ENCODE data around the gene PNKD.

DNA sequence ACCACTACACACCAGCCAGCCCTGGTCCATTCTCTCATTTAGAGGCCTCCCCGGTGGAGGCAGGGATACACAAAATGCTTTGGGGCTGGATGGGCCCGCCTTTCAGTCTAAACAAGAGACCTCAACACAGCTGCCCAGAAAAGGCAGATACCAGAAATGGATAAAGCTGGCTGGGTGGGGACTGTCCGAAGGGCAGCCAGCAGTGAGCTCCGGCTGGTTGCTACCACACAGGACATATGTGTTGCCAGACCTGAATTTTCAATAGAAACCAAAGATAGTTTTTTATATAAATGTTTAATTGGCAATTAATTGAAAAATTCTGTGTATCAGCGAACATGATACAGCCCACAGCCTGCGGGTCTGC is 8.1 kb upstream of the PNKD start:
- TF ChIP-seq POLR2AphosphoS5 (IDR thresholded peaks at IDR 0.05; ENCODE audit: low read depth): no peak
- no peak for TF ChIP-seq CREB1 (CRISPR knock-in tag; IDR thresholded peaks at IDR 0.05; ENCODE audit: low read depth)
- TF ChIP-seq EZH2phosphoT487 (IDR thresholded peaks at IDR 0.05; ENCODE audit: unreplicated experiment): no peak
- TF ChIP-seq EZH2 (IDR thresholded peaks at IDR 0.05; ENCODE audit: low read depth, unreplicated experiment): no peak
- TF ChIP-seq, protein P1, sequence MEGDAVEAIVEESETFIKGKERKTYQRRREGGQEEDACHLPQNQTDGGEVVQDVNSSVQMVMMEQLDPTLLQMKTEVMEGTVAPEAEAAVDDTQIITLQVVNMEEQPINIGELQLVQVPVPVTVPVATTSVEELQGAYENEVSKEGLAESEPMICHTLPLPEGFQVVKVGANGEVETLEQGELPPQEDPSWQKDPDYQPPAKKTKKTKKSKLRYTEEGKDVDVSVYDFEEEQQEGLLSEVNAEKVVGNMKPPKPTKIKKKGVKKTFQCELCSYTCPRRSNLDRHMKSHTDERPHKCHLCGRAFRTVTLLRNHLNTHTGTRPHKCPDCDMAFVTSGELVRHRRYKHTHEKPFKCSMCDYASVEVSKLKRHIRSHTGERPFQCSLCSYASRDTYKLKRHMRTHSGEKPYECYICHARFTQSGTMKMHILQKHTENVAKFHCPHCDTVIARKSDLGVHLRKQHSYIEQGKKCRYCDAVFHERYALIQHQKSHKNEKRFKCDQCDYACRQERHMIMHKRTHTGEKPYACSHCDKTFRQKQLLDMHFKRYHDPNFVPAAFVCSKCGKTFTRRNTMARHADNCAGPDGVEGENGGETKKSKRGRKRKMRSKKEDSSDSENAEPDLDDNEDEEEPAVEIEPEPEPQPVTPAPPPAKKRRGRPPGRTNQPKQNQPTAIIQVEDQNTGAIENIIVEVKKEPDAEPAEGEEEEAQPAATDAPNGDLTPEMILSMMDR (conservative IDR thresholded peaks at IDR 0.05; ENCODE audit: low read depth in 2 of 2): no peak
- TF ChIP-seq NANOG (IDR thresholded peaks at IDR 0.05; ENCODE audit: borderline replicate concordance): no peak
- TF ChIP-seq, protein P2, sequence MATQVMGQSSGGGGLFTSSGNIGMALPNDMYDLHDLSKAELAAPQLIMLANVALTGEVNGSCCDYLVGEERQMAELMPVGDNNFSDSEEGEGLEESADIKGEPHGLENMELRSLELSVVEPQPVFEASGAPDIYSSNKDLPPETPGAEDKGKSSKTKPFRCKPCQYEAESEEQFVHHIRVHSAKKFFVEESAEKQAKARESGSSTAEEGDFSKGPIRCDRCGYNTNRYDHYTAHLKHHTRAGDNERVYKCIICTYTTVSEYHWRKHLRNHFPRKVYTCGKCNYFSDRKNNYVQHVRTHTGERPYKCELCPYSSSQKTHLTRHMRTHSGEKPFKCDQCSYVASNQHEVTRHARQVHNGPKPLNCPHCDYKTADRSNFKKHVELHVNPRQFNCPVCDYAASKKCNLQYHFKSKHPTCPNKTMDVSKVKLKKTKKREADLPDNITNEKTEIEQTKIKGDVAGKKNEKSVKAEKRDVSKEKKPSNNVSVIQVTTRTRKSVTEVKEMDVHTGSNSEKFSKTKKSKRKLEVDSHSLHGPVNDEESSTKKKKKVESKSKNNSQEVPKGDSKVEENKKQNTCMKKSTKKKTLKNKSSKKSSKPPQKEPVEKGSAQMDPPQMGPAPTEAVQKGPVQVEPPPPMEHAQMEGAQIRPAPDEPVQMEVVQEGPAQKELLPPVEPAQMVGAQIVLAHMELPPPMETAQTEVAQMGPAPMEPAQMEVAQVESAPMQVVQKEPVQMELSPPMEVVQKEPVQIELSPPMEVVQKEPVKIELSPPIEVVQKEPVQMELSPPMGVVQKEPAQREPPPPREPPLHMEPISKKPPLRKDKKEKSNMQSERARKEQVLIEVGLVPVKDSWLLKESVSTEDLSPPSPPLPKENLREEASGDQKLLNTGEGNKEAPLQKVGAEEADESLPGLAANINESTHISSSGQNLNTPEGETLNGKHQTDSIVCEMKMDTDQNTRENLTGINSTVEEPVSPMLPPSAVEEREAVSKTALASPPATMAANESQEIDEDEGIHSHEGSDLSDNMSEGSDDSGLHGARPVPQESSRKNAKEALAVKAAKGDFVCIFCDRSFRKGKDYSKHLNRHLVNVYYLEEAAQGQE (IDR thresholded peaks at IDR 0.05; ENCODE audit: unreplicated experiment): no peak
- TF ChIP-seq, protein P3, sequence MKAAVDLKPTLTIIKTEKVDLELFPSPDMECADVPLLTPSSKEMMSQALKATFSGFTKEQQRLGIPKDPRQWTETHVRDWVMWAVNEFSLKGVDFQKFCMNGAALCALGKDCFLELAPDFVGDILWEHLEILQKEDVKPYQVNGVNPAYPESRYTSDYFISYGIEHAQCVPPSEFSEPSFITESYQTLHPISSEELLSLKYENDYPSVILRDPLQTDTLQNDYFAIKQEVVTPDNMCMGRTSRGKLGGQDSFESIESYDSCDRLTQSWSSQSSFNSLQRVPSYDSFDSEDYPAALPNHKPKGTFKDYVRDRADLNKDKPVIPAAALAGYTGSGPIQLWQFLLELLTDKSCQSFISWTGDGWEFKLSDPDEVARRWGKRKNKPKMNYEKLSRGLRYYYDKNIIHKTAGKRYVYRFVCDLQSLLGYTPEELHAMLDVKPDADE (IDR thresholded peaks at IDR 0.05): no peak
- TF ChIP-seq JUNB (IDR thresholded peaks at IDR 0.05; ENCODE audit: unreplicated experiment): no peak
- TF ChIP-seq ZNF331 (CRISPR knock-in tag; IDR thresholded peaks at IDR 0.05; ENCODE audit: low read depth): no peak
- TF ChIP-seq, protein P4, sequence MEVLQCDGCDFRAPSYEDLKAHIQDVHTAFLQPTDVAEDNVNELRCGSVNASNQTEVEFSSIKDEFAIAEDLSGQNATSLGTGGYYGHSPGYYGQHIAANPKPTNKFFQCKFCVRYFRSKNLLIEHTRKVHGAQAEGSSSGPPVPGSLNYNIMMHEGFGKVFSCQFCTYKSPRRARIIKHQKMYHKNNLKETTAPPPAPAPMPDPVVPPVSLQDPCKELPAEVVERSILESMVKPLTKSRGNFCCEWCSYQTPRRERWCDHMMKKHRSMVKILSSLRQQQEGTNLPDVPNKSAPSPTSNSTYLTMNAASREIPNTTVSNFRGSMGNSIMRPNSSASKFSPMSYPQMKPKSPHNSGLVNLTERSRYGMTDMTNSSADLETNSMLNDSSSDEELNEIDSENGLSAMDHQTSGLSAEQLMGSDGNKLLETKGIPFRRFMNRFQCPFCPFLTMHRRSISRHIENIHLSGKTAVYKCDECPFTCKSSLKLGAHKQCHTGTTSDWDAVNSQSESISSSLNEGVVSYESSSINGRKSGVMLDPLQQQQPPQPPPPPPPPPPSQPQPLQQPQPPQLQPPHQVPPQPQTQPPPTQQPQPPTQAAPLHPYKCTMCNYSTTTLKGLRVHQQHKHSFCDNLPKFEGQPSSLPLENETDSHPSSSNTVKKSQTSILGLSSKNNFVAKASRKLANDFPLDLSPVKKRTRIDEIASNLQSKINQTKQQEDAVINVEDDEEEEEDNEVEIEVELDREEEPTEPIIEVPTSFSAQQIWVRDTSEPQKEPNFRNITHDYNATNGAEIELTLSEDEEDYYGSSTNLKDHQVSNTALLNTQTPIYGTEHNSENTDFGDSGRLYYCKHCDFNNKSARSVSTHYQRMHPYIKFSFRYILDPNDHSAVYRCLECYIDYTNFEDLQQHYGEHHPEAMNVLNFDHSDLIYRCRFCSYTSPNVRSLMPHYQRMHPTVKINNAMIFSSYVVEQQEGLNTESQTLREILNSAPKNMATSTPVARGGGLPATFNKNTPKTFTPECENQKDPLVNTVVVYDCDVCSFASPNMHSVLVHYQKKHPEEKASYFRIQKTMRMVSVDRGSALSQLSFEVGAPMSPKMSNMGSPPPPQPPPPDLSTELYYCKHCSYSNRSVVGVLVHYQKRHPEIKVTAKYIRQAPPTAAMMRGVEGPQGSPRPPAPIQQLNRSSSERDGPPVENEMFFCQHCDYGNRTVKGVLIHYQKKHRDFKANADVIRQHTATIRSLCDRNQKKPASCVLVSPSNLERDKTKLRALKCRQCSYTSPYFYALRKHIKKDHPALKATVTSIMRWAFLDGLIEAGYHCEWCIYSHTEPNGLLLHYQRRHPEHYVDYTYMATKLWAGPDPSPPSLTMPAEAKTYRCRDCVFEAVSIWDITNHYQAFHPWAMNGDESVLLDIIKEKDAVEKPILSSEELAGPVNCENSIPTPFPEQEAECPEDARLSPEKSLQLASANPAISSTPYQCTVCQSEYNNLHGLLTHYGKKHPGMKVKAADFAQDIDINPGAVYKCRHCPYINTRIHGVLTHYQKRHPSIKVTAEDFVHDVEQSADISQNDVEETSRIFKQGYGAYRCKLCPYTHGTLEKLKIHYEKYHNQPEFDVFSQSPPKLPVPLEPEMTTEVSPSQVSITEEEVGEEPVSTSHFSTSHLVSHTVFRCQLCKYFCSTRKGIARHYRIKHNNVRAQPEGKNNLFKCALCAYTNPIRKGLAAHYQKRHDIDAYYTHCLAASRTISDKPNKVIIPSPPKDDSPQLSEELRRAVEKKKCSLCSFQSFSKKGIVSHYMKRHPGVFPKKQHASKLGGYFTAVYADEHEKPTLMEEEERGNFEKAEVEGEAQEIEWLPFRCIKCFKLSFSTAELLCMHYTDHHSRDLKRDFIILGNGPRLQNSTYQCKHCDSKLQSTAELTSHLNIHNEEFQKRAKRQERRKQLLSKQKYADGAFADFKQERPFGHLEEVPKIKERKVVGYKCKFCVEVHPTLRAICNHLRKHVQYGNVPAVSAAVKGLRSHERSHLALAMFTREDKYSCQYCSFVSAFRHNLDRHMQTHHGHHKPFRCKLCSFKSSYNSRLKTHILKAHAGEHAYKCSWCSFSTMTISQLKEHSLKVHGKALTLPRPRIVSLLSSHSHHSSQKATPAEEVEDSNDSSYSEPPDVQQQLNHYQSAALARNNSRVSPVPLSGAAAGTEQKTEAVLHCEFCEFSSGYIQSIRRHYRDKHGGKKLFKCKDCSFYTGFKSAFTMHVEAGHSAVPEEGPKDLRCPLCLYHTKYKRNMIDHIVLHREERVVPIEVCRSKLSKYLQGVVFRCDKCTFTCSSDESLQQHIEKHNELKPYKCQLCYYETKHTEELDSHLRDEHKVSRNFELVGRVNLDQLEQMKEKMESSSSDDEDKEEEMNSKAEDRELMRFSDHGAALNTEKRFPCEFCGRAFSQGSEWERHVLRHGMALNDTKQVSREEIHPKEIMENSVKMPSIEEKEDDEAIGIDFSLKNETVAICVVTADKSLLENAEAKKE (CRISPR knock-in tag; IDR thresholded peaks at IDR 0.05): no peak
